Panc1 (cell line): ENCODE data around the gene CENPP. TPM values are rescaled to one million over a fixed set of nuclear protein-coding genes. Genes with fewer than 3 reads are reported as not detected.
"Not testable (repeated sequence)": the region's sequence is repeated elsewhere in the genome, so short reads cannot be mapped to it uniquely, and the experiment has no call there.

Source experiments
- ATAC-seq: fragments of 200-7000 bp; cut with Tn5 transposase; 2 replicates; pipeline ENCODE4 v1.9.1; 2020; ENCODE audit warnings: mild to moderate bottlenecking, moderate library complexity
- BruUV-seq: library from RNA; stranded (reverse); fragments of 400-500 nt; replicated peaks from 2 replicates; lab custom pipeline; 2021; lab: Mats Ljungman, UMichigan
- CTCF ChIA-PET: fragments of 300-600 bp; sonication (Branson Sonifier 250); formaldehyde crosslinking; loops from one replicate; lab custom pipeline; 2022; ENCODE audit warnings: antibody characterized with exemption; lab: Charles Lee
- POLR2A ChIA-PET: fragments of 300-600 bp; sonication (Branson Sonifier 250); formaldehyde crosslinking; loops from one replicate; lab custom pipeline; 2022; ENCODE audit warnings: antibody characterized with exemption; lab: Charles Lee
- DNase-seq: peaks from one replicate; pipeline ENCODE4 v3.0.0-alpha.2; 2010; ENCODE audit warnings: low read depth, low spot score
- H3K27ac ChIP-seq: 2 replicates; pipeline ENCODE4 v1.5.1; 2011; ENCODE audit warnings: mild to moderate bottlenecking, low read length, inconsistent platforms
- H3K27me3 ChIP-seq: fragments of 200-500 bp; sonication (Bioruptor generic); 2 replicates; pipeline ENCODE4 v1.6.0; 2014; ENCODE audit warnings: low read length, inconsistent platforms; ENCODE audit not compliant: control insufficient read depth, insufficient read depth
- H3K36me3 ChIP-seq: fragments of 200-500 bp; sonication (Bioruptor generic); 2 replicates; pipeline ENCODE4 v1.5.1; 2014; ENCODE audit warnings: inconsistent platforms, mild to moderate bottlenecking, low read length, moderate library complexity; ENCODE audit not compliant: control insufficient read depth, insufficient read depth
- H3K4me1 ChIP-seq: 2 replicates; pipeline ENCODE4 v1.5.1; 2011; ENCODE audit warnings: inconsistent platforms, mild to moderate bottlenecking, low read length, moderate library complexity; ENCODE audit not compliant: control insufficient read depth, insufficient read depth
- H3K4me3 ChIP-seq, 2 experiments: 2 replicates each; pipeline ENCODE4 v1.5.1; 2011 to 2012; ENCODE audit warnings: low read depth in 2 of 2, low read length in 2 of 2, mild to moderate bottlenecking in 2 of 2, inconsistent platforms in 1 of 2, moderate library complexity in 1 of 2
- H3K9me3 ChIP-seq: fragments of 200-500 bp; sonication (Bioruptor generic); 2 replicates; pipeline ENCODE4 v1.5.1; 2014; ENCODE audit warnings: low read depth, mild to moderate bottlenecking, inconsistent platforms, low read length, moderate library complexity; ENCODE audit not compliant: control insufficient read depth, insufficient read depth
- CTCF ChIP-seq: fragments of 450-650 bp; IDR thresholded peaks from 2 replicates; pipeline ENCODE4 v1.5.1; 2017; ENCODE audit warnings: mild to moderate bottlenecking
- POLR2AphosphoS5 ChIP-seq: IDR thresholded peaks from 2 replicates; pipeline ENCODE4 v1.6.1; 2012; ENCODE audit warnings: mild to moderate bottlenecking, low read depth, low read length, moderate library complexity
- REST ChIP-seq, 2 experiments: IDR thresholded peaks; 2 replicates each; pipeline ENCODE4 v1.6.1; 2011 to 2012; ENCODE audit warnings: low read depth in 2 of 2, control low read depth in 1 of 2, low read length in 1 of 2, mild to moderate bottlenecking in 1 of 2, moderate library complexity in 1 of 2; ENCODE audit not compliant: insufficient read depth in 1 of 2
- SIN3A ChIP-seq: IDR thresholded peaks from 2 replicates; pipeline ENCODE4 v1.6.1; 2012; ENCODE audit warnings: low read depth, mild to moderate bottlenecking, low read length, moderate library complexity, borderline replicate concordance; ENCODE audit not compliant: insufficient read depth
- TCF7L2 ChIP-seq: IDR thresholded peaks from 2 replicates; pipeline ENCODE4 v1.6.1; 2011; ENCODE audit warnings: mild to moderate bottlenecking, low read depth, low read length, inconsistent platforms
- in situ Hi-C: cut with HindIII; loops from 2 replicates; pipeline ENCODE4 v1.10.0; 2016; ENCODE audit warnings: low sequenced_read_pairs, low pct_unique_long_range_greater_than_20kb
- intact Hi-C: fragments of 100-400 bp; cut with micrococcal nuclease; formaldehyde crosslinking; loops from one replicate; pipeline ENCODE4 v1.10.0; 2022; ENCODE audit not compliant: unreplicated experiment
- total RNA-seq: library from RNA; stranded (reverse); gene quantifications from one replicate; pipeline ENCODE4 v1.2.1, GENCODE V29; 2021; ENCODE audit not compliant: unreplicated experiment

Gene CENPP
- total RNA-seq, 1 experiment from 2014 or later: 6.7 TPM

GRCh38 chr9:92592946-92593861 lies 267.5 kb downstream of the CENPP start:
- in situ Hi-C loops (no loop called here), intact Hi-C loops (no loop called here)
- no peak for TF ChIP-seq POLR2AphosphoS5
- TF ChIP-seq CTCF: no peak
- TF ChIP-seq TCF7L2: no peak
- no peak for TF ChIP-seq REST (IDR thresholded peaks at IDR 0.05; ENCODE audit: insufficient read depth in 1 of 2, low read depth in 2 of 2, low read length in 1 of 2)
- TF ChIP-seq SIN3A: no peak
- CTCF ChIA-PET: interaction anchor here (0.5 kb wide), 1 partner anchor 276 kb away, joined by 6 read pairs; no protein-coding TSS in a partner anchor
- Histone ChIP-seq H3K27me3 (no peaks in the 10 kb centered on the region), H3K27ac (no peak overlapping the region), H3K36me3 (no peaks in the 10 kb centered on the region), H3K4me1 (peaks cover 10% of the 10 kb centered on the region), H3K4me3 (no peak overlapping the region), H3K9me3 (no peaks in the 10 kb centered on the region)
- ATAC-seq (no peak), DNase-seq (no peak)
- no TSS peak for BruUV-seq
- POLR2A ChIA-PET: no interaction called here

- in situ Hi-C loops, ATAC-seq, H3K36me3 ChIP-seq, H3K9me3 ChIP-seq, H3K4me3 ChIP-seq, intact Hi-C loops, H3K4me1 ChIP-seq, H3K27ac ChIP-seq, DNase-seq, CTCF ChIA-PET, H3K27me3 ChIP-seq, BruUV-seq, POLR2A ChIA-PET: not testable (repeated sequence)
Observed at GRCh38 chr9:92595075-92595474, 269.3 kb downstream of the CENPP start.

- Histone ChIP-seq H3K9me3 (no peaks in the 10 kb centered on the region), H3K27ac (no peak overlapping the region), H3K4me3 (no peak overlapping the region), H3K27me3 (no peaks in the 10 kb centered on the region), H3K36me3 (no peaks in the 10 kb centered on the region), H3K4me1 (peaks cover 15% of the 10 kb centered on the region)
- intact Hi-C loops (no loop called here), in situ Hi-C loops (no loop called here)
- ChIA-PET CTCF (interaction anchor here (0.7 kb wide), 2 partner anchors 22 to 38 kb away, joined by 9 to 10 read pairs; no protein-coding TSS in a partner anchor), POLR2A (no interaction called here)
- ATAC-seq (no peak), DNase-seq (no peak)
- BruUV-seq: no TSS peak
- TF ChIP-seq REST (IDR thresholded peaks at IDR 0.05; ENCODE audit: insufficient read depth in 1 of 2, low read depth in 2 of 2, low read length in 1 of 2): no peak
- no peak for TF ChIP-seq POLR2AphosphoS5
- no peak for TF ChIP-seq CTCF
- TF ChIP-seq TCF7L2: no peak
- no peak for TF ChIP-seq SIN3A
Observed at GRCh38 chr9:92595930-92596329, 270.2 kb downstream of the CENPP start.
